NCI-H2227 treated with DMSO at 0.1 percent for 48 hours (cell line): ENCODE data around the gene IFT80.

Experiments
- DNase-seq: peaks from one replicate; lab custom pipeline; 2025; lab: John Stamatoyannopoulos, UW

Gene IFT80

DNA sequence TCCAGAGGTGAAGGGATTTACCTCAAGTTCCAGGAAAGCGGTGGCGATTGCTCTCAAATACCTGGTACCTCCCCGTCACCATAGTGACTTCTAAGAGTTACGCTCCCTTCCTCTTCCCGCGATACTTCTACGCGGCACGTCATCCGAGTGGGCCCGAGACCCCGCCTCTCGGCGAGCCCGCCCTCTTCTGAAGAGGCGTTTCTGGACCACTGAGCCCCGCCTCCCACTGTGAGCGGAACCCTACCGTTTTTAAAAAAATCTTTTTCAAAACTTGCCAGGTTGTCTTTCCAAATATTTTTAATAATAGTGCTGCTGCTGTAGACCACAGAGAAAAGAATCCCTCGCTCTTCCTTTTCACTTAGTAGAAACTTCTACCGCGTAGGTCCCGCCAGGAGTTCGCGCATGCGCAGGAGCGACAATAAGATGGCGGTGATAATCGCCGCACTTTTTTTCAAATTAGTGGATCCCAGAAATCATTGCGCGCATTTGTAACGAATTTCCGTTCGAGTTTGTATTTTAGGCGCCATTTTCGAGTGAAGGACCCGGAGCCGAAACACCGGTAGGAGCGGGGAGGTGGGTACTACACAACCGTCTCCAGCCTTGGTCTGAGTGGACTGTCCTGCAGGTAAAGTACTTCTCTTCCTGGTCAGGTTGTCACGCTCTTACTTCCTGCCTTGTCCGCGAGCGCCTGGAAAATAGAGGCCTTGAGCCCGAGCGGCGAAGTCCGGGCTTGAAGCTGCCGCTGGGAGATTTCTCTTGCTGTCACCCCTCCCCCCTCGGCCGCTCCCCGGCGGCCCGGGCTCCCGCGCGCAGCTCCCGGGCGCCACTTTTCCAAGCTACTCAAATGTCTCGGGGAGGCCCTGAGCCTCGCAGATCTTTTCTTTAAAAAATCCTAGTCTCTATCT lies at the start of gene IFT80, which contains the start of gene SMC4:
Gene IFT80 (minus strand): TSS at position 101 of the 905 bp plus-strand sequence. CDS start 14,625 bp downstream, outside the sequence.
Gene SMC4 (plus strand): TSS at position 526 of the 905 bp plus-strand sequence. CDS start 1,177 bp downstream, outside the sequence.
- DNase-seq, result peak; percentile 97

DNA sequence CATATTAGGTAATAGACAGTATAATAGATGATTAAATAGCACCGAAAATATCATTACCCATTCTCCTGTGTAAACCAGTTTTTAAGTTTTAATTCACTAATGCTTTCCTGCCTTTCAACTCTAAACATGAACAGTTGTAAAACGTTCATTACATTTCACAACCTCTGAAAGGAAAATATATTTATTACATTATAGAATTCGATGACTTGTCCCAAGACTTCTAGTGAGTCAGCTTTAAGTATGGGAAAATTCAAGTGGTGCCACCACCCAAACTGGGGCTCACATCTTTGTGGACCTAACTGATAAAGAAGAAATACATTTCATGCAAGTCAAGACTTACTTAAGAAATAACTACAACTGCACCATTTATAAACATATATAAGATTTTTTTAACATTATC lies 48.5 kb upstream of the IFT80 start:
- no peak for DNase-seq

GRCh38 chr3:160446522-160447056 lies 47.6 kb upstream of the IFT80 start:
- DNase-seq, result no peak

GRCh38 chr3:160445854-160446253 lies 46.8 kb upstream of the IFT80 start:
- no peak for DNase-seq

DNA sequence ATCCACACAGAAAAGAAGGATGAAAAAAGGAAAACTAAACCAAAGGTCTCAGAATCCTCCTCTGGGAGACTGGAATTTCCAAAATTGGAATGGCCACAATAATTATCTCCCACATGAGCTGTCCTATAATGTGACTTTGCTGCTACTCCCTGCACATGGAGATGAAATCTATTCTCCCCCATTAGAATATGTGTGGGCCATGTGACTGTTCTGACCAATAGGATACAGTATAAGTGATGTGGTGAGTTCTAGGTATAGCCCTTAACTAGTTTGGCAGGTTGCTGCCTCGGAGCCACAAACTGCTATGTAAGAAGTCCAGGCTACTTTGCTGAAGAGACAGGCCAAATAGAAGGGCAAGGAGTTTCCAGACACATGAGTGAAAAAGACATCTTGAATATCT lies 45.4 kb upstream of the IFT80 start:
- DNase-seq, result no peak

- DNase-seq, result no peak
Observed at GRCh38 chr3:160440687-160441086, 41.7 kb upstream of the IFT80 start.

DNA sequence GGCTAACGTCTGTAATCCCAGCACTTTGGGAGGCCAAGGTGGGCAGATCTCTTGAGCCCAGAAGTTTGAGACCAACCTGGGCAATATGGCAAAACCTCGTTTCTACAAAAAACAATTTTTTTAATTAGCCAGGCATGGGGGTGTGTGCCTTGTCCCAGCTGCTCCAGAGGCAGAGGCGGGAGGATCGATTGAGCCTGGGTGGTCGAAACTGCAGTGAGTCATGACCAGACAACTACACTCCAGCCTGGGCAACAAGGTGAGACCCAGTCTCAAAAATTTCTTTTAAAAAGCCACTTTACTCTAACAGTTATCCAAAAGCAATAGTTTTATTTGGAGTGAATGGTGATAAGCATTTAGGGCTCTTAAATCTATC lies 38.0 kb upstream of the IFT80 start:
- DNase-seq, result no peak

DNA sequence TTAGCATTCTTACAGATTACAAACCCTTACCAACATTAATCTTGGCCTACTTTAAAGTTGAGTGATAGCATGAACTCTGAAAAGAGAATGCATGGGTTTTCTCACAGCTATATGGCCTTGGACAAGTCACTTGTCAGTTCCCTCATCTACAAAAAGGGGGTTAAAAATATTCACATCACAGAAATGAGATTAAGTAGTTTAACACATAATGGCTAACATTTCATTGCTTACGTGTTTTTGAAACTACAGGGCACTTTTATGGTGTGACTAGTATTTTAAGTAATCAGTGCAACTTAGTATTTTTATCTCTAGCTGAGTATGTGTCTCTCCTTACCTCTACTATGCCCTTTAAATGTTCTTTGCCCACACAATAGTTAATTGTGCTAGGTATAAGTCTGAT lies 36.7 kb upstream of the IFT80 start:
- DNase-seq, result no peak

- DNase-seq, result no peak
Observed at GRCh38 chr3:160435095-160435494, 36.1 kb upstream of the IFT80 start.

DNA sequence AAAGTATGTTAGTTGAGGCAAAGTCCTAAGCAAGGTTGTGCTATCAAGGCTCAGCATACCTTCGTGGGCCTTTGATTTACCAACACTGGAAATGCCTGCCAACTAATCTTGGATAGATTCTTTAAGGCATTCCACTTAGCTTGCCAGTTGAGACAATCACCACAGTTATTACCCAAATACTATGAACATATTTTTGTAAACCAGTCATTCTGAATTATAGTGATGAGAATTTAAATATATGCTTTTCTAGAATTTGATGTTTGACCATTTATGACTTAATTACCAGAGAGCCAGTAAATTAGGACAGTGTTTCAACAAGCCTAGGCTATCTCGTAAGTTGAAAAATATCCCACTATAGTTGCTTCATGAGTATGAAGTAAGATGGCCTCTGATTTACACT lies 35.0 kb upstream of the IFT80 start:
- no peak for DNase-seq

DNA sequence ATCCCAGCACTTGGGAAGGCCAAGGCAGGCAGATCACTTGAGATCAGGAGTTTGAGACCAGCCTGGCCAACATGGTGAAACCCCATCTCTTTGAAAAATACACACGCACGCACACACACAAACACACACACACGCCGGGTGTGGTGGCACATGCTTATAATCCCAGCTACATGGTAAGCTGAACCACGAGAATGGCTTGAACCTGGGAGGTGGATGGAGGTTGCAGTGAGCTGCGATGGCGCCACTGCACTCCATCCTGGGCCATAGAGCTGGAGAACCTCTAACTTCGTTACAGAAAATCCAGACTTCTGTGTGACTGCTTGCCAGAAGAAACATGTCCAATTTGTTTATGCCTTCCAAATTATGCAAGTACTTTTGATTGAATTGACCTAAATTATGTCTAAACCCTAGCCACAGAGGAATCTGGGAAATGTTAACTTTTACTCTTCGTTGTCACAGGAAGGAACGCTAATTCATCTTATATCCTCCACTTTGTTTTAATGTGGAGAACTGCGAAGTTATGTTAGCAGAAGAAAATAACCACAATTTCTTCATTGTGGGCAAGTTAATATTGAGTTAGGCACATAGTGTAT lies 28.9 kb upstream of the IFT80 start:
- no peak for DNase-seq

DNA sequence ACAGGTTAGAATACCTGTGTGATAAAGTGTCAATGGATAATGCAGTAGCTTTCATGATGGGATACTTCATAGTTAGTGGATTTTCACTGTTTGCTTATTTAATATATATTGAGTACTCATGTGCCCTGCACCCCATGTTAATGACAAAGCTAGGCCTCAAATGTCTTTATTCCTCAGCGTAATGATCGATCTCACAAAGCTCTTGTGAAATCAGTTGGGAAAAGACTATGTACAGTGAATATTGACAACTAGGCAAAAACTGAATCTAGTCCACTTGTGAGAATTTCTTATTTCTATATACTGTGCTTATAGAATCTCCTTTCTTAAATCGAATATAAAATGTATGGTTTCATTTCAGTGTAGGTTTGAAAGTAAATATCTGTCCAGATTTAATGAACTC lies 18.3 kb upstream of the IFT80 start:
- no peak for DNase-seq

DNA sequence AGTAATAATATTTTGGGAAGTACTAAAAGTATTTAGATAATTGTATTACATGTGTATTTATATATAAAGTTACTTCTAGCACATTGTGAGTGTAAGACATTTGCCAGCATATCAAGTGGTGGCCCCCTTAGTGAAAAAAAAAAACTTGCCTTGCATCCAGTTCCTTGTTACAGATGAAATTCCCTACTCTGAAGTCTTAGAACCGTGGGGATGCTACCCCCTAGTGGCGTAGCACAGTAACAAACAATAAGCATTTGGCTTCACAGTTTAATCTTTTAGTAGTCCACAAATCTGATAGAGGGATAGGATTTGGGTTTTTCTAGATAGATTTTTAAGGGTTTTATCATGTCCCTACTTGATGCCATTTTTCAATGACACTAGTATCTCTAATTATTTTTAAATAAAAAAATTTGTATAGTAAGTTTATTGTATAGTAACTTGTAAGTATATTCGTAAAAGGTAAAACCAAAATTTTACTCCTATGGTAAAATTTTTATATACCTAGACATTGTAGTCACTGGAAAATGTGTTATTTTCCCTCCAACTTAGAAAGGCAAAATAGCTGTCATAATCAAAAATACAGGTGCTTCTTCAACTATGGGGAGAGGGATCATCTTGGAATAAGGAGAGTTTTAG lies 14.7 kb upstream of the IFT80 start:
- peak; percentile 30 for DNase-seq

GRCh38 chr3:160412477-160412876 lies 13.5 kb upstream of the IFT80 start:
- no peak for DNase-seq

DNA sequence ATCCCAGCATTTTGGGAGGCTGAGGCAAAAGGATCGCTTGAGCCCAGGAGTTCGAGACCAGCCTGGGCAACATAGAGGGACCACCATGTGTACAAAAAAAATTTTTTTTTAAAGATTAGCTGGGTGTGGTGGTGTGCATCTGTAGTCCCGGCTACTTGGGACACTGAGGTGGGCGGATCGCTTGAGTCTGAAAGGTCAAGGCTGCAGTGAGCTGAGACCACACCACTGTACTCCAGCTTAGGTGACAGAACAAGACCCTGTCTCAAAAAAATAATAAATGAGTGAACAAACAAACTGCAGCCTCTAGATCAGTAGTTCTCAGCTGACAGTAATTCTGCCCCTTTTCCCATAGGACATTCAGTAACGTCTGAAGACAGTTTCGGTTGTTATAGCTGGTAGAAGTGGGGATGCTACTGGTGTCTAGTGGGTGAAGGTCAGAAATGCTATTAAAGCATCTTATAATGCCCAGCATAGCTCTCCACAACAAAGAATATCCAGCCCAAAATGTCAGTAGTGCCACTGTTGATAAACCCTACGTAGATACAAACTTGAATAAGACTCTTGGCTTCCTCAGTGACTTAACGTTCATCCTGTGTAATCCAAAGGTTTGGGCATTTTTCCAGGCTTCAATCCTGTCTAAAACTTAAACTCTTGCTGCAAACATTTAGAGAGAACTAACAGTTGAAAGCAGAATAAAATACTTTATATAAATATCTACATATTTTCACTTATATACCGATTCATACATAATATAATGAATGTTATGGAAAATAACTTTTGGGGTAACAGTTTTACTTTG lies 11.0 kb upstream of the IFT80 start:
- no peak for DNase-seq

DNA sequence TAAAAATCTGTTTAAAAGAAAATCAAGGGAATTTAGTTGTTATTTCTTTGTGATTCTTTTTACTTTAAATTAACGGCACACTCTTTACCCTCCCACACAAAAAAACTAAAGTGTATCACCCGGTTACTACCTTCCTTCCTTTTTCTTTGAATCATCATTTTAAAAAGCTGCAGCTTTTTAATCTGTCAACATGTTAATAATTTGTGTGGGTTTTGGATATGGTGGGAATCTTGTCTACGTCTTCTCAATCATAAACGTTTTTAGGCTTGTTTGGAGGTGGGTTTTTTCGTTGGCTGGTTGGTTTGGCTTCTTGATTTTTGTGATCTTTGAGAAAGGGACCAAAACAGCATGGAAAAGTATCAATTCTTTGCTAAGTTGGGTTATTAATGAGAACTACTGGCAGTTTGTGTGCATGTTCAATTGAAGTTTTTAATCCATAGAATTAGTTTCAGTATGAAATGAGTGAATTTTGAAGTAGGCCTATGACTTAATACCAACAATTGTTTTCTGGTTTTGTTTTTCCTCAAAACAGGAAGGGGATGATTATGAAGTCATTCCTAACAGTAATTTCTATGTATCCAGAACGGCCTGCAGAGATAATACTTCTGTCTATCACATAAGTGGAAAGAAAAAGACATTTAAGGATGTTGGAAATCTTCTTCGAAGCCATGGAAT lies 4.9 kb upstream of the IFT80 start:
- DNase-seq, result no peak

DNA sequence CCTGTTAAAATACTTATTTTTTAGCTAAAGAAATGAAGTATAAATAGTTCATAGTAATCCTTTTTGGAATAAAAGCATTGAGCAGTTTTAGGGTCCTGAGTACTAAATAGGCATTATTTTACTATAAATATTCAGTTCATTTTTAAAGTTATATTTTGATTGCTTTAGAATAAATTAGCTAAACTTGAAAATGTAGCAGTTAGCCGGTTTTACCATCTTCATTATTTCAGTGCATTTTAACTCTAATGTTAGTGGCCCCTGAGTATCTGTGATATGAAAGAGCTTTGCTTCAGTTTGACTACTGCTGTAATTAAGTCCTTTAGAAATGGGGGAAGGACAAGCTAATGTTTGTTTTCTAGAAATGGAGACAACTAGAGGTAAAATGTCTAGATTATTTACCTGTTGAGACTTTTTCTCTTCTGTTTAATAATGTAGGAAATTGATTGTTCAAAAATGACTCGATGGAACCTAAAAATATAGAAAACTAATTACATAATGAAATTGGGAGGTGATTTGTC lies 4.1 kb upstream of the IFT80 start:
- DNase-seq, result no peak

- no peak for DNase-seq
Observed at GRCh38 chr3:160402221-160403027, 3.4 kb upstream of the IFT80 start.

- peak; percentile 20 for DNase-seq
Observed at GRCh38 chr3:160401291-160402095, 2.5 kb upstream of the IFT80 start.
